GM19438 (cell line): ENCODE data around the gene ACY1.

Experiments used
- ATAC-seq: cut with Tn5 transposase; IDR thresholded peaks from one replicate; pipeline ENCODE4 v1.9.1; 2021; ENCODE audit warnings: low read depth; ENCODE audit not compliant: unreplicated experiment

The ACY1 gene

DNA sequence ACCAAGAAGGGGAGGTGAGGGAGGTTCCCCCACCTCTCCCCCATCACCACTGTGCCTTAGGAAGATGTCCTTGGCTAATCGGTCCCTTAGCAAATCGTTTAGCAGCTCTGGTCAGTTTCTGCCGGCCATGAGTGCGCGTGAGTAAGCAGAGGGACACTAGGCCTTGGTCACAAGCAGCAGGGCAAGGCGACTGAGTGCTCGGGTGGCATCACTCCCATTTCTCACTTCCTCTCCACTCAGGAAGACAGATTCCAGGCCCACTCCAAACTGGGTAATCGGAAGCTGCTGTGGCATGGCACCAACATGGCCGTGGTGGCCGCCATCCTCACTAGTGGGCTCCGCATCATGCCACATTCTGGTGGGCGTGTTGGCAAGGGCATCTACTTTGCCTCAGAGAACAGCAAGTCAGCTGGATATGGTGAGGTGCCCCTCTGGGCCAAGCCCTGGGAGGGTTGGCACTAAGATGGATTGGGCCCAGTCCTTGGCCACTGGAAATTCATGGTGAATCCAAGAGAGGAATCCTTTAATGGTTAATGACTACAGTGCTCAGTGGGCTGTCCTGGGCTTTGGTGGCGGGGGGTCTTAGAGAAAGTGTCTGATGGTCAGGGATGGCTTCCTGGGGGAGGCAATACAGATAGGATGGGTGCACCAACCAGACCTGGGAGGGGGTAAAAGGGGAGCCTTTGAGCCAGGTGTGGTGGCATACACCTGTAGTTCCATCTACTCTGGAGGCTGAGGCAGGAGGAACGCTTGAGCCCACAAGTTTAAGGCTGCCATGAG is 37.2 kb upstream of the ACY1 start:
- ATAC-seq: no peak

- ATAC-seq: no peak
Measured at GRCh38 chr3:51946796-51947195, 36.5 kb upstream of the ACY1 start.

GRCh38 chr3:51947215-51947900 is 36.0 kb upstream of the ACY1 start:
- no peak for ATAC-seq

DNA sequence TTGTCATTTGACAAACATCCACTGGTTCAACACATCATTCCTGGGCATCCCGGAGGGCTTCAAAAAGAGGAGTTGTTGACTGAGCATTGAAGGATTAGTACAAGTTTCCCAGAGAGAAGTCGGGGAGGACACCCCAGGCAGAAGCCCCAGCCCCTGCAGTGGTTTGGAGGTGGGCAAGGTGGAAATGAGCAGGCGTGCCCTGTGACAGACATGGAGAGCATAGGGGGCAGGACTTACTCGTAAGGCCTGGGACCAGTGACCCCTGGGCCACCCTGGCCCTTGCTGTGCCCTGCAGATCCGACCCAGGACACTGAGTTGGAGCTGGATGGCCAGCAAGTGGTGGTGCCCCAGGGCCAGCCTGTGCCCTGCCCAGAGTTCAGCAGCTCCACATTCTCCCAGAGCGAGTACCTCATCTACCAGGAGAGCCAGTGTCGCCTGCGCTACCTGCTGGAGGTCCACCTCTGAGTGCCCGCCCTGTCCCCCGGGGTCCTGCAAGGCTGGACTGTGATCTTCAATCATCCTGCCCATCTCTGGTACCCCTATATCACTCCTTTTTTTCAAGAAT is 35.2 kb upstream of the ACY1 start:
- ATAC-seq: no peak

DNA sequence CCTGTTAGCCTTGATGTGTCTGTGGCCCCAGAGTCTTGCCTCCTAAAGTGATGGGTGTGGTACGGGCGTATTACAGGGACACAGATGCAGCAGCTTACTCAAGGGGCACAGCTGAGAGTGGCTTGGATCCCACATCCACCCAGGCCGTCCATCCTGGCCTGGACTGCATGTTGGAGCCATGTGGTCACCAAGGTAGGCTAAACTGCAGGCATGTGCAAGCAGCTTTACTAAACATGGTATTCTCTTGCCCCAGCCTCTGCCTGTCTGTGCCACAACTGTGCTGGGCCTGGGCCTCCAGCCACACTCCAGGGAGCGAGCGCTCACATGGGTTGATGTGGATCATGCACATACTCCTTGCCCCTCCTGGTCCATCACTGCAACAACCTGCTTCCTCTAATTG is 34.2 kb upstream of the ACY1 start:
- ATAC-seq: no peak

DNA sequence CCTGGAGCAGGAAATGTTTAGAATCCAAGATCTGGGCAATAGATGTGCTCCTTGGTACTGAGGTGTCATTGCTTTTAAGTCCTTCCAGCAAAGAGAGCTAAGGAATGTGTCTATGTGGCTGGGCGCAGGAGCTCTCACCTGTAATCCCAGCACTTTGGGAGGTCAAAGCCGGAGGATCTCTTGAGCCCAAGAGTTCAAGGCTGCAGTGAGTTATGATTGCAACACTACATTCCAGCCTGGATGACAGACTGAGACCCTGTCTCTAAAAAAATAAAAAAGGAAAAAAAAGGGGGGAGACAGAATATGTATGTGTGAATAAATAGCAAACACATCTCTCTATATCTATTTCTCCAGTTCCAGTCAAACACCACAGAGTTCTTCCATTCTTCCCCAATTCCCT is 32.4 kb upstream of the ACY1 start:
- no peak for ATAC-seq

- ATAC-seq: no peak
Measured at GRCh38 chr3:51953445-51953844, 29.9 kb upstream of the ACY1 start.

GRCh38 chr3:51954105-51954504 is 29.2 kb upstream of the ACY1 start:
- no peak for ATAC-seq

- ATAC-seq: no peak
Measured at GRCh38 chr3:51954713-51955112, 28.6 kb upstream of the ACY1 start.

GRCh38 chr3:51955175-51955892 is 28.0 kb upstream of the ACY1 start, which contains the start of gene GPR62:
GPR62 (plus strand) TSS chr3:51955381; CDS start chr3:51955653, 272 bp downstream.
- no peak for ATAC-seq

- no peak for ATAC-seq
Measured at GRCh38 chr3:51955893-51956770, 27.2 kb upstream of the ACY1 start.

- no peak for ATAC-seq
Measured at GRCh38 chr3:51957520-51958205, 25.7 kb upstream of the ACY1 start.

GRCh38 chr3:51958603-51959521 is 24.5 kb upstream of the ACY1 start:
- no peak for ATAC-seq

- no peak for ATAC-seq
Measured at GRCh38 chr3:51959651-51960050, 23.7 kb upstream of the ACY1 start.

DNA sequence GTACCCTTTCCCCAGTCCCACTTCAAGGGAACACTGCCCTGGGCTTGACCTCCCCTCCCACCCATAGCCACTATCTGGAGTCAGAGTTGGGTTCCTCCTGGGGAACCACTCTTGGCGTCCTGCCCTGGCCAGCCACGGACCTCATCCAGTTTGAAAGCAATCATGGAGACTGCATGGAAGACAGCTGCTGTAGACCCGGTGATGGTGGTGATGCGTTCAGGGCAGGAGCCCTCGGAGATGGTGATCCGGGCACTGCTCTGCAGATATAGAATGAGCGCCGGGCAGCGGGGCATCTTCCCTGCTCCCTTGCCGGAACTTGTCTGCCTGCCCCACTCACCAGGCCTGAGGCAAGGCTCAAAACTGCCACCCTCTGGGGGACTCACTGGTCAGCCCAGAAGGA is 22.9 kb upstream of the ACY1 start:
- no peak for ATAC-seq

DNA sequence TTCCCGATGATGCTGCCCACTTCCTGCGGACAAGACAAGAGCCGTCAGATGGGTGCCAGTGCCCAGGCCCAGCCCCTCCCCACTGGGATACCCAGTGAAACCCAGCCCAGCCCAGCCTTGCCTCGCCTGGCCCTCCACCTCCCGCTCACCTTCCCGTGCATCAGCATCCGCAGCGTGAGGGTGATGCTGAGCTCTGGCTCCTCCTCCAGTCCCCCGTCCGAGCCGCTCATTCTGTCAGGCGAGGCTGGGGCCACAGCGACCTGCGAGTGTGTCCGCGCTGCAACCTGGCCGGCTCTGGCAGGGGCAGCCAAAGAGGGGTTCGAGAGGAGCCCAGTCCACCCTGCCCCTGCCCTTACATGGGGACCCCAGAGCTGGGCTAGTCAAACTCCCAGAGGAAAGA is 22.3 kb upstream of the ACY1 start:
- no peak for ATAC-seq

DNA sequence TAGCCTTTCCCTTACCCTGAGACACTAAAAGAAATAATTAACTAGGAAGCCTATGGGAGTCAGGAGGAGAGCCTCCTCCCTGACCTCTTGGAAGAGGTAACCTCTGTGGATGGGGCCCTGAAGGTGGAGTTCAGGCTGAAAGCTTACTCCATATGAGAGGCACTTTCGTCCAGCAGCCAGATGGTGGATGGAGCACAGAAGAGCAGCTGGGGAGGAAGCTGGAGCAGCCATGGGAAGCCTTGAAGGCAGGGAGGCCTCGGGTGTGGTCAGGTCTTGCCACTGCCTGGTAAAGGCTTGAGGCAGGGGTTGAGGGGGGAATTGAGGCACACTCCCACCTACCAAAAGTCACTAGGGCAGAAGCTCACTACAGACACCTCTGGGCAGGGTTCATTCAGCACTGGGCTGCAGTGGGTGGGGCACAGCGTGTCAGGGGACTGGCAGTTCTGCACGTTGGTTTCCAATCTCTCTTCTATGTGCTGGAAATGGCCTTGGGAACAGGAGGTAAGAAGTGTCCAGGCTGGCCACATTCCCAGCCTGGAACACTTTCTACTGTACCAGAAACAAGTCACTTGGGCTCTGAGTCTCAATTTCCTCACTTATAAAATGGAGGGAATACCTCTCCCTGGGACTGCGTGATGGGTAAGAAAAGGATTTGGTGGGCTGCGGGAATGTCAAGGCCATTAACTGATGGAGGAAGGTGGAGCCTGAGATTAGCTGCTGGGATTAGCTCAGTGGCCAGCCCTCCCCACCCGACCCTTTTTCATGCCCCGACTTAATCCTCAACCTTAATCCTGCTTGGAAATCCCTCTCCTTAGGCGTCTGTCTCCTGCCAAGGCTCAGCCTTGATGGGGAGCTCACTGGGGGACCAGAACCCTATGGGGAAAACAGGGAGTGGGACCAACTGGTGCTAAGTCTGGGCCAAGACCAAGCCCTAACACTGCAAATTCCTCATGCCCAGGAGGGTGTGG is 21.4 kb upstream of the ACY1 start:
- ATAC-seq: no peak
